K562 (cell line): ENCODE results near the gene SLX9.

Experiments used
- EZH2 ChIP-seq: IDR thresholded peaks from 2 replicates; pipeline ENCODE4 v1.6.1; 2012; ENCODE audit warnings: low read depth, mild to moderate bottlenecking, inconsistent platforms, low read length, borderline replicate concordance
- HNRNPUL1 ChIP-seq: fragments of 200-400 bp; formaldehyde crosslinking; IDR thresholded peaks from 2 replicates; pipeline ENCODE4 v1.6.1; 2017; ENCODE audit warnings: low read length
- POLR2AphosphoS5 ChIP-seq: IDR thresholded peaks from 2 replicates; pipeline ENCODE4 v1.6.1; 2011; ENCODE audit warnings: mild to moderate bottlenecking, low read depth, low read length, moderate library complexity; ENCODE audit not compliant: control insufficient read depth, insufficient read depth
- ZNF121 ChIP-seq: sonication (generic); formaldehyde crosslinking; conservative IDR thresholded peaks from 2 replicates; pipeline ENCODE4 v1.8.0; 2022; ENCODE audit warnings: missing genetic modification reagents
- TF ChIP-seq, protein P1 (sequence below), 3 experiments: IDR thresholded peaks in 2 of 3; conservative IDR thresholded peaks in 1 of 3; 2 replicates each; pipeline ENCODE4 v1.5.1; 2011 to 2012; ENCODE audit warnings: low read length in 3 of 3, mild to moderate bottlenecking in 3 of 3, control low read depth in 2 of 3, improper control_type of control experiment in 1 of 3, inconsistent platforms in 1 of 3, low read depth in 1 of 3, mixed read lengths in 1 of 3, moderate library complexity in 1 of 3; ENCODE audit not compliant: insufficient read depth in 2 of 3

GRCh38 chr21:44939532-44940115 is at the start of gene SLX9:
- TF ChIP-seq ZNF121 (peak; percentile 82), HNRNPUL1 (no peak), EZH2 (no peak), POLR2AphosphoS5 (peak; percentile 89)
- TF ChIP-seq, protein P1, sequence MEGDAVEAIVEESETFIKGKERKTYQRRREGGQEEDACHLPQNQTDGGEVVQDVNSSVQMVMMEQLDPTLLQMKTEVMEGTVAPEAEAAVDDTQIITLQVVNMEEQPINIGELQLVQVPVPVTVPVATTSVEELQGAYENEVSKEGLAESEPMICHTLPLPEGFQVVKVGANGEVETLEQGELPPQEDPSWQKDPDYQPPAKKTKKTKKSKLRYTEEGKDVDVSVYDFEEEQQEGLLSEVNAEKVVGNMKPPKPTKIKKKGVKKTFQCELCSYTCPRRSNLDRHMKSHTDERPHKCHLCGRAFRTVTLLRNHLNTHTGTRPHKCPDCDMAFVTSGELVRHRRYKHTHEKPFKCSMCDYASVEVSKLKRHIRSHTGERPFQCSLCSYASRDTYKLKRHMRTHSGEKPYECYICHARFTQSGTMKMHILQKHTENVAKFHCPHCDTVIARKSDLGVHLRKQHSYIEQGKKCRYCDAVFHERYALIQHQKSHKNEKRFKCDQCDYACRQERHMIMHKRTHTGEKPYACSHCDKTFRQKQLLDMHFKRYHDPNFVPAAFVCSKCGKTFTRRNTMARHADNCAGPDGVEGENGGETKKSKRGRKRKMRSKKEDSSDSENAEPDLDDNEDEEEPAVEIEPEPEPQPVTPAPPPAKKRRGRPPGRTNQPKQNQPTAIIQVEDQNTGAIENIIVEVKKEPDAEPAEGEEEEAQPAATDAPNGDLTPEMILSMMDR (IDR thresholded peaks at IDR 0.05 in 2 of 3, conservative IDR thresholded peaks at IDR 0.05 in 1 of 3; ENCODE audit: insufficient read depth in 2 of 3, low read depth in 1 of 3, low read length in 3 of 3) = peak in 2 of 3 experiments; percentile 11 to 15; a peak in 1 of 6 replicates
